GM12878 (cell line): ENCODE results near the gene PDE11A. TPM values are rescaled to one million over a fixed set of nuclear protein-coding genes. Genes with fewer than 3 reads are reported as not detected.

Experiments used
- CHD1 ChIP-seq: IDR thresholded peaks from 2 replicates; pipeline ENCODE4 v1.6.1; 2012; ENCODE audit warnings: low read depth, low read length, improper control_type of control experiment
- CREB1 ChIP-seq: IDR thresholded peaks from 2 replicates; pipeline ENCODE4 v1.6.1; 2012; ENCODE audit warnings: low read depth, mild to moderate bottlenecking, inconsistent platforms
- EED ChIP-seq: sonication (generic); IDR thresholded peaks from 2 replicates; pipeline ENCODE4 v1.6.1; 2016; ENCODE audit warnings: antibody characterized with exemption, low read depth
- HCFC1 ChIP-seq: fragments of 150-350 bp; IDR thresholded peaks from 2 replicates; pipeline ENCODE4 v1.6.1; 2014; ENCODE audit warnings: low read length
- HDAC2 ChIP-seq: fragments of 200-600 bp; sonication (generic); IDR thresholded peaks from 2 replicates; pipeline ENCODE4 v1.6.1; 2017
- HDAC6 ChIP-seq: fragments of 200-600 bp; sonication (generic); IDR thresholded peaks from one replicate; pipeline ENCODE4 v1.8.0; 2017; ENCODE audit warnings: antibody characterized with exemption; ENCODE audit not compliant: unreplicated experiment
- IRF4 ChIP-seq: IDR thresholded peaks from 2 replicates; pipeline ENCODE4 v1.6.1; 2011; ENCODE audit warnings: low read depth, low read length
- NFIC ChIP-seq: IDR thresholded peaks from 2 replicates; pipeline ENCODE4 v1.6.1; 2012; ENCODE audit warnings: low read depth, mild to moderate bottlenecking, inconsistent platforms, low read length, moderate library complexity
- POLR2AphosphoS5 ChIP-seq: IDR thresholded peaks from 2 replicates; pipeline ENCODE4 v1.6.1; 2011; ENCODE audit warnings: mild to moderate bottlenecking, low read length, inconsistent platforms
- RBBP5 ChIP-seq: fragments of 200-600 bp; sonication (generic); conservative IDR thresholded peaks from 2 replicates; pipeline ENCODE4 v1.6.1; 2016
- RCOR1 ChIP-seq: conservative IDR thresholded peaks from 2 replicates; pipeline ENCODE4 v1.6.1; 2012; ENCODE audit warnings: low read depth, low read length, improper control_type of control experiment
- RFX5 ChIP-seq: IDR thresholded peaks from 2 replicates; pipeline ENCODE4 v1.6.1; 2011; ENCODE audit warnings: low read depth, low read length, improper control_type of control experiment
- RUNX3 ChIP-seq: IDR thresholded peaks from 2 replicates; pipeline ENCODE4 v1.6.1; 2012; ENCODE audit warnings: low read length, inconsistent platforms
- polyA plus RNA-seq, 11 experiments: library from polyadenylated mRNA; depleted of rRNA in 4 of 11; unstranded in 6 of 11; stranded (reverse) in 5 of 11; fragments of >200 nt; fragmentation: Nextera tagmentation in 4 of 11; fragmentation: Illumina TruSeq in 1 of 11; extraction: Ambion mirVana in 4 of 11; extraction: Trizol in 1 of 11; gene quantifications; 1 replicate in 1 of 11; 2 replicates in 10 of 11; pipeline versions ENCODE4 v1.2.1 to v1.2.3, GENCODE V29; 2011 to 2016; ENCODE audit warnings: inconsistent platforms in 2 of 11, missing spikeins in 2 of 11, low read depth in 1 of 11
- total RNA-seq, 4 experiments: library from RNA; depleted of rRNA in 3 of 4; stranded (reverse); fragments of >200 nt in 3 of 4; fragmentation: Illumina TruSeq in 1 of 4; extraction: Trizol in 1 of 4; gene quantifications; 2 replicates each; pipeline versions ENCODE4 v1.2.1 to v1.2.3, GENCODE V29; 2013 to 2021
- TF ChIP-seq, protein P1 (sequence below): fragments of 450-650 bp; IDR thresholded peaks from 2 replicates; pipeline ENCODE4 v1.6.1; 2016; ENCODE audit warnings: mild to moderate bottlenecking, moderate library complexity, borderline replicate concordance
- TF ChIP-seq, protein P2 (sequence below), 3 experiments: IDR thresholded peaks in 2 of 3; conservative IDR thresholded peaks in 1 of 3; 2 replicates each; pipeline ENCODE4 v1.5.1; 2011; ENCODE audit warnings: low read depth in 3 of 3, low read length in 3 of 3, mild to moderate bottlenecking in 3 of 3, control low read depth in 2 of 3, moderate library complexity in 2 of 3, inconsistent platforms in 1 of 3, mixed read lengths in 1 of 3; ENCODE audit not compliant: control insufficient read depth in 2 of 3, insufficient read depth in 1 of 3; ENCODE audit errors: extremely low read depth in 1 of 3

Gene PDE11A
- total and polyA plus RNA-seq, 10 of the 15 experiments (the other 5 are each of a cell fraction or from before 2014, with no cell fraction given): 0.01 to 0.17 (median 0.06) TPM; not detected in 5

DNA sequence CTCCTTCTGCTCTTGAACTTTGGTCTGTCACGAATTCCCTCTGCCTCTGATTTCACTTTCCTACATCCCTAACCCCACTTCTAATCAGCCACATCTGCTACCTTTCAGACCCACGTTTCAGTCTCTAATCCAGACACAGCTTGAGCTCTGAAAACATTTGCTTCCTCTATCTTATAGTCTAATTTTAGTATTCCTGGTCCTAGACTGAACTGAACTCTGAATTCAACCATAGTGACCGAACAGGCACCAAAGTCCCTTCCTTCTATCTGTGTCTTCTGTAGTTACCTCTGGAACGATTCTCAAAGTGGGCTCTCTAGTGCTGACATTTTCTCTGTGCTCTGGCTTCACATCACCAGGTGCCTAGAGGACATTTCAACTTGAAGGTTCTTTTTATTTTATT lies 156.2 kb downstream of the PDE11A start (continued):
- TF ChIP-seq, protein P1, sequence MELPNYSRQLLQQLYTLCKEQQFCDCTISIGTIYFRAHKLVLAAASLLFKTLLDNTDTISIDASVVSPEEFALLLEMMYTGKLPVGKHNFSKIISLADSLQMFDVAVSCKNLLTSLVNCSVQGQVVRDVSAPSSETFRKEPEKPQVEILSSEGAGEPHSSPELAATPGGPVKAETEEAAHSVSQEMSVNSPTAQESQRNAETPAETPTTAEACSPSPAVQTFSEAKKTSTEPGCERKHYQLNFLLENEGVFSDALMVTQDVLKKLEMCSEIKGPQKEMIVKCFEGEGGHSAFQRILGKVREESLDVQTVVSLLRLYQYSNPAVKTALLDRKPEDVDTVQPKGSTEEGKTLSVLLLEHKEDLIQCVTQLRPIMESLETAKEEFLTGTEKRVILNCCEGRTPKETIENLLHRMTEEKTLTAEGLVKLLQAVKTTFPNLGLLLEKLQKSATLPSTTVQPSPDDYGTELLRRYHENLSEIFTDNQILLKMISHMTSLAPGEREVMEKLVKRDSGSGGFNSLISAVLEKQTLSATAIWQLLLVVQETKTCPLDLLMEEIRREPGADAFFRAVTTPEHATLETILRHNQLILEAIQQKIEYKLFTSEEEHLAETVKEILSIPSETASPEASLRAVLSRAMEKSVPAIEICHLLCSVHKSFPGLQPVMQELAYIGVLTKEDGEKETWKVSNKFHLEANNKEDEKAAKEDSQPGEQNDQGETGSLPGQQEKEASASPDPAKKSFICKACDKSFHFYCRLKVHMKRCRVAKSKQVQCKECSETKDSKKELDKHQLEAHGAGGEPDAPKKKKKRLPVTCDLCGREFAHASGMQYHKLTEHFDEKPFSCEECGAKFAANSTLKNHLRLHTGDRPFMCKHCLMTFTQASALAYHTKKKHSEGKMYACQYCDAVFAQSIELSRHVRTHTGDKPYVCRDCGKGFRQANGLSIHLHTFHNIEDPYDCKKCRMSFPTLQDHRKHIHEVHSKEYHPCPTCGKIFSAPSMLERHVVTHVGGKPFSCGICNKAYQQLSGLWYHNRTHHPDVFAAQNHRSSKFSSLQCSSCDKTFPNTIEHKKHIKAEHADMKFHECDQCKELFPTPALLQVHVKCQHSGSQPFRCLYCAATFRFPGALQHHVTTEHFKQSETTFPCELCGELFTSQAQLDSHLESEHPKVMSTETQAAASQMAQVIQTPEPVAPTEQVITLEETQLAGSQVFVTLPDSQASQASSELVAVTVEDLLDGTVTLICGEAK: no peak
- no peak for TF ChIP-seq RBBP5
- no peak for TF ChIP-seq RUNX3
- TF ChIP-seq CHD1: no peak
- TF ChIP-seq RCOR1: no peak
- no peak for TF ChIP-seq NFIC
- TF ChIP-seq POLR2AphosphoS5: no peak
- no peak for TF ChIP-seq EED
- TF ChIP-seq RFX5: no peak
- TF ChIP-seq HDAC6: no peak
- TF ChIP-seq, protein P2, sequence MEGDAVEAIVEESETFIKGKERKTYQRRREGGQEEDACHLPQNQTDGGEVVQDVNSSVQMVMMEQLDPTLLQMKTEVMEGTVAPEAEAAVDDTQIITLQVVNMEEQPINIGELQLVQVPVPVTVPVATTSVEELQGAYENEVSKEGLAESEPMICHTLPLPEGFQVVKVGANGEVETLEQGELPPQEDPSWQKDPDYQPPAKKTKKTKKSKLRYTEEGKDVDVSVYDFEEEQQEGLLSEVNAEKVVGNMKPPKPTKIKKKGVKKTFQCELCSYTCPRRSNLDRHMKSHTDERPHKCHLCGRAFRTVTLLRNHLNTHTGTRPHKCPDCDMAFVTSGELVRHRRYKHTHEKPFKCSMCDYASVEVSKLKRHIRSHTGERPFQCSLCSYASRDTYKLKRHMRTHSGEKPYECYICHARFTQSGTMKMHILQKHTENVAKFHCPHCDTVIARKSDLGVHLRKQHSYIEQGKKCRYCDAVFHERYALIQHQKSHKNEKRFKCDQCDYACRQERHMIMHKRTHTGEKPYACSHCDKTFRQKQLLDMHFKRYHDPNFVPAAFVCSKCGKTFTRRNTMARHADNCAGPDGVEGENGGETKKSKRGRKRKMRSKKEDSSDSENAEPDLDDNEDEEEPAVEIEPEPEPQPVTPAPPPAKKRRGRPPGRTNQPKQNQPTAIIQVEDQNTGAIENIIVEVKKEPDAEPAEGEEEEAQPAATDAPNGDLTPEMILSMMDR (IDR thresholded peaks at IDR 0.05 in 2 of 3, conservative IDR thresholded peaks at IDR 0.05 in 1 of 3; ENCODE audit: control insufficient read depth in 2 of 3, extremely low read depth in 1 of 3, insufficient read depth in 1 of 3, low read depth in 3 of 3, low read length in 3 of 3): no peak
- TF ChIP-seq HCFC1: no peak
- TF ChIP-seq CREB1: no peak
- TF ChIP-seq IRF4: no peak
- TF ChIP-seq HDAC2: no peak
- TF ChIP-seq, all 136 proteins: peak for 0
